Stimulated activated CD4-positive, alpha-beta T cell treated with anti-CD3 and anti-CD28 coated beads, Interleukin-1b, Interleukin-23, amount 100 ng/mL, for 1 hour (primary cell): ENCODE results near the gene GIN1.
"Not testable (repeated sequence)": the region's sequence is repeated elsewhere in the genome, so short reads cannot be mapped to it uniquely, and the experiment has no call there.

ENCODE experiments used
- DNase-seq, 2 donors: peaks; one replicate each; pipeline ENCODE4 v3.0.0-alpha.2; 2020; ENCODE audit warnings: low read depth in 2 of 2

GIN1 gene

GRCh38 chr5:103110403-103110802 lies 9.5 kb downstream of the GIN1 start:
- no peak for DNase-seq

- no peak for DNase-seq
Measured at GRCh38 chr5:103109277-103109676, 10.7 kb downstream of the GIN1 start.

GRCh38 chr5:103108086-103108485 lies 11.9 kb downstream of the GIN1 start:
- no peak for DNase-seq

DNA sequence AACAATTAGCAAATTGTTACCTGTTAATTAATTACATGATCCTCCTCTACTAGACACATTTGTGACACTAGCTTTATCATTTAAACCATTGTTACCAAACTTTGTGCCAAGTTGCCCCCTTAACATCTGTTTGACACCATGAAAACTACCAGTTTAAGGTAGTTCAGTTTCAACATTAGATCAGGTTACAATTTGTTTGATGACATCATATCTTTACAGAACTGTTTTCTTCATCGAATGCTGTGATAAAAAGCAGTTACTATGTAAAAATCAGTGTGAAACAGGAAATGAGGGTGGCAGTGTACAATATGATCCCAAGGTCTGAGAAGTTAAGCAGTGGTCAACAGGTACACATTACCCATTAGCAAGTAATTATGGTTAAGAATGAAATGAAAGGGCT lies 17.7 kb downstream of the GIN1 start:
- DNase-seq: no peak

DNA sequence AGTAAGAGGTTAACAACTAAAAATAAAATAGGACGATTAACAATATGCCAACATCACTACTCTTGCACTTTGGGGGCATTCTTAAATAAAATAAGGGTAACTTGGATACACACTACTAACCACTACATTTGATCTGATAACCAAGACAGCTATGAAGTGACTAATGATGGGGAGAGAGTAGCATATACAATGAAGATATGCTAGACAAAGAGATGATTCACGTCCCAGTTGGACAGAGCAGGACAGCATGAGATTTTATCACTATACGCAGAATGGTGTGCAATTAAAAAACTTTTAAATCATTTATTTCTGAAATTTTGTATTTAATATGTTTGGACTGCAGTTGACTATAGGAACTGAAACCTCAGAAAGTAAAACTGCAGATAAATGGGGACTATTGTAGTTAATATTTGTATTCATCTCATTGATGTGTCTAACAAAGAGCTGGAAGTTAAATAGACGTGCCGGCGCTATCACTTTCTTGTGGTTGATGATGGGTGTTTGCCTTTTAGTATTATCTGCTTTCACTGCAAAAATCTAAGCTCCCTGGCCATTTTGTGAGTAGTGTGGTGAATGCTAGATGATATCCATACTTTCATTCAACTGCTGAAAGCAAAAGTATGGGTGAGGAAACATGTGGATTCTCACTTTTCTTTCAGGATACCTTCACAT lies 18.7 kb downstream of the GIN1 start:
- no peak for DNase-seq

DNA sequence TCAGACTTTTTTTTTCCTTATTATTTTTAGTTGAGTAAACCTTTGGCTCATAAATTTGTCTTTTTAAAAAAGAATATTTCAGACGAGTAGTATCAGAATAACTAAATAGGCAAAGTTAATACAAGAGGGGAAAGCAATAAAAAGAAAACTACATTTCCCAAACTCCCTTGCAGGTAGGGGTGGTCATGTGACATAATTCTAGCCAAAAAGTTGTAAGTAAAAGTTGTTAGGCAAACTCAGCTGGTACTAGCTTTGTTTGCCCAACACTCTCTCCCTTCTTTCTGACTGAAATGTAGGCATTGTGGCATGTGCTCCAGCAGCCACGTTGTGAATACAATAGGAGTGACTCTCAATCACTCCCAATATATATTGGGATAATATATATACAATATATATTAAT lies 20.9 kb downstream of the GIN1 start:
- no peak for DNase-seq

GRCh38 chr5:103094737-103095136 lies 25.2 kb downstream of the GIN1 start:
- no peak for DNase-seq

- DNase-seq: no peak
Measured at GRCh38 chr5:103093727-103094126, 26.2 kb downstream of the GIN1 start.

- DNase-seq: no peak
Measured at GRCh38 chr5:103092676-103093075, 27.3 kb downstream of the GIN1 start.

- no peak for DNase-seq
Measured at GRCh38 chr5:103090791-103091190, 29.1 kb downstream of the GIN1 start.

GRCh38 chr5:103089272-103089671 lies 30.7 kb downstream of the GIN1 start:
- DNase-seq: no peak

DNA sequence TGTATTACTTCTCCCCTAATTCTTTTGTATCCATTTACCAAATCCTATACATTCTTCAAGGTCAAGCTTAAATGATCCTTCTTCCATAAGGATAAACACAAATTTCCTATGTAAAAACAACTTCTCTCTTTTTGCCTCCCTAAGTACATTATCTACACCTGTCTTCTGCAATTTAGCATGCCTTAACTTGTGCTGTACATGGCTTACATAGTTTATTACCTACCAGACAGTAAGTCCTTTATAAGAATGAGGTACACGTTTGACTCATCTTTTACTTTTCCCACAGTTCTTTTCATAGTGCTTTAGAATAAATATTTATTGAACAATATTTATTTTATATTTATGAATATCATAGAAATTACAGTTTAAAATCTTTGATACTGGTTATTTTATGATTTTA lies 33.4 kb downstream of the GIN1 start:
- DNase-seq: no peak

DNA sequence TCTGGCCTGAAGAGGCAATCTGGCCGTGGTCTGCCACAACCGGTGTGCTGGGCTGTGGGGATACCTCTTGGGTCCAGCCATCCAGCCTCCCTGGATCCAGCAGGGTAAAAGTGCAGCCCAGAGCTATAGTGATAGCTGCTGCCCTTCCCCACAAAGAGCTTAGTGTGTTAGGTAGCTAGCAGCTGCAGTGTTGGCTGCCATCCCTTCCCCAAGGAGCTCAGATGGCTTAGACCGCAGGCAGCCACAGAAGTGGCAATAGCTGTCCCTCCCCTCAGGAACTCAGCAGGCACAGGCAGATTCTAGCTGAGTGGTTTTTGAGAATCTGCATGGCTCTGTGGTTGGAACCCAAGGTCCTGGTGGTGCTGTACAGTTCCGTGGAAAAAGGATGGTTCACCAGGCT lies 40.1 kb downstream of the GIN1 start:
- no peak for DNase-seq

- no peak for DNase-seq
Measured at GRCh38 chr5:103075442-103075841, 44.5 kb downstream of the GIN1 start.

DNA sequence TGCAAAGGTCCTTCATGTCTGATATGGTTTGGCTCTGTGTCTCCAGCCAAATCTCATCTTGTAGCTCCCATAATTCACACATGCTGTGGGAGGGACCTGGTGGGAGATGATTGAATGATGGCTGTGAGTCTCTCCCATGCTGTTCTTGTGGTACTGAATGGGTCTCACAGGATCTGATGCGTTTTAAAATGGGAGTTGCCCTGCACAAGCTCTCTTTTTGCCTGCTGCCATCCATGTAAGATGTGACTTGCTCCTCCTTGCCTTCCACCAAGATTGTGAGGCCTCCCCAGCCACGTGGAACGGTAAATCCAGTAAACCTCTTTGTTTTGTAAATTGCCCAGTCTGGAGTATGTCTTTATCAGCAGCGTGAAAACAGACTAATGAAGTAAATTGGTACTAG lies 46.4 kb downstream of the GIN1 start:
- DNase-seq: not testable (repeated sequence)

DNA sequence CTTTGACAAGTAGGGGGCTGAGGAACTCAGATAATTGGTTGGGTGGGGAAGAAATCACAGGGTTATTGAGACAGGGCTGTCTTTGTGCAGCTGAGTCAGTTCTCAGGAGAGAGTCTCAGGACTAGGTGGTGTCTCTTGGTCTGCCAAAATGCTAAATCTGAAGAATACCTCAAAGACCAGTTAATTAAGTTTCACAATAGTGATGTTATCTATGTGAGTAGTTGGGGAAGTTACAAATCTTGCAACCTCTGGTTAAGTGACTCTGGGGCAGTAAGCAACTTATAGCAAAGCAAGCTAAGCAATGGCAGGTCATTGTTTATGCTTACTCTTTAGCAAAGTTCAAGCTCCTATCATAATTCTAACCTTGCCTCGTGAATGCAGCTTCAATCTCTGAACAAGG lies 53.6 kb downstream of the GIN1 start:
- DNase-seq: no peak

- DNase-seq: no peak
Measured at GRCh38 chr5:103060424-103060954, 59.4 kb downstream of the GIN1 start.

GRCh38 chr5:103059525-103059924 lies 60.4 kb downstream of the GIN1 start:
- no peak for DNase-seq

DNA sequence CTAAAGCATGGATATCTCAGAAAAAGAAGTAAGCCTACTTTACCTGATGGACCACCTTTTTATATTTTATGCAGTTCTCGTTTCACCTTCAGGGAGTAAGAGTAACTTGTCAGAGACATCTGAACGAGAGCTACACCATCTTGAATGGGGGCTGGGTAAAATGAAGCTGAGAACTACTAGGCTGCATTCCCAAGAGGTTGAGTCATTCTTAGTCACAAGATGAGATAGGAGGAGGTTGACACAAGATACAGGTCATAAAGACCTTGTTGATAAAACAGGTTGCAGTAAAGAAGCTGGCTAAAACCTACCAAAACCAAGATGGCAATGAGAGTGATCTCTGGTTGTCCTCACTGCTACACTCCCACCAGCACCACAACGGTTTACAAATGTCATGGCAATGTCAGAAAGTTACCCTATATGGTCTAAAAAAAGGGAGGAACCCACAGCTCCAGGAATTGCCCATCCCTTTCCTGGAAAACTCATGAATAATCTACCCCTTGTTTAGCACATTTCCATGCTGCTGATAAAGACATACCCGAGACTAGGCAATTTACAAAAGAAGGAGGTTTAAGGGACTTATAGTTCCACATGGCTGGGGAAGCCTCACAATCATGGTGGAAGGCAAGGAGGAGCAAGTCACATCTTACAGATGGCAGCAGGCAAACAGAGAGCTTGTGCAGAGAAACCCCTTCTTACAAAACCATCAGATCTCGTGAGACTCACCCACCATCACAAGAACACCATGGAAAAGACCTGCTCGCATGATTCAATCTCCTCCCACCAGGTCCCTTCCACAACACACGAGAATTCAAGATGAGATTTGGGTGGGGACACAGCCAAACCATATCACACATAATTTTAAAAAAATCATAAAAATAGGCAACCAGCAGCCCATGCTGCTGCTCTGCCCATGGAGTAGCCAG lies 62.5 kb downstream of the GIN1 start:
- DNase-seq: no peak

- not testable (repeated sequence) for DNase-seq
Measured at GRCh38 chr5:103046706-103047105, 73.2 kb downstream of the GIN1 start.

- DNase-seq: no peak
Measured at GRCh38 chr5:103041071-103041676, 78.8 kb downstream of the GIN1 start.

GRCh38 chr5:103037673-103038455 lies 82.1 kb downstream of the GIN1 start:
- no peak for DNase-seq
